ENCODE measurements around the gene MX2. TPM values are rescaled to one million over a fixed set of nuclear protein-coding genes. Genes with fewer than 3 reads are reported as not detected.
A peak's percentile ranks its signal among the peaks of the same experiment; 100 is the strongest.

MX2 gene
- total and polyA plus RNA-seq, 2 donors (not counting 1 experiment from before 2014, with no cell fraction given): 51.2 to 64.3 TPM

DNA sequence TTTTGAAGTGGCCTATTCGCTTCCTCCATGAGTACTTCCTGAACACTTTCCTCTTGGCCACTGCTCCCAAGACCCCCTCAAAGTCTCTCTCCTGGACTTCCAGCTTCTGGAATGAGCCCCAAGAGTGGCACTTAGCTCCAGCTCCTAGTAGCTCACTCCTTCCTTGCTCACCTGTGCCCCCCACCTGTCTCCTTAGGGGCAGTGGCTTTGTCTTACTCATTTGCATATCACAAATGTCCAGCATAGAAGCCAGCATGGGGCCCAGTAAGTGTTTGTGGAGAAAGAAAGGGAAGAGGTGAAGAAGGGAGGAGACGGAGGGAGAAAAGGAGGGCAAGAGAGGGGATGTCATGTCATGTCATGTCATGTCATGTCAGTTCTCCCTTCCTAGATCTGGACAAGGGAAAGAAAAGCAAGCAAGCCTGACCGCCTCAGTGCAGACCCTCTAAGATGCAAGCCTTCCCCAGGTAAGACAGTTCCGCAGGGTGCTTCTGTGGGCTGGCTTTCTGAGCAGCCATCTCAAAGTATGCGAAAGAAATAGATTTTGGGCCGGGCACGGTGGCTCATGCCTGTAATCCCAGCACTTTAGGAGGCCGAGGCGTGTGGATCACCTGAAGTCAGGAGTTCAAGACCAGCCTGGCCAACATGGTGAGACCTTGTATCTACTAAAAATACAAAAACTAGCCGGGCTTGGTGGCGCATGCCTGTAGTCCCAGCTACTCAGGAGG lies 57.3 kb downstream of the MX2 start:
- DNase-seq (no peak), ATAC-seq (ENCODE audit: low read depth) (no peak)
- TF ChIP-seq, protein P1, sequence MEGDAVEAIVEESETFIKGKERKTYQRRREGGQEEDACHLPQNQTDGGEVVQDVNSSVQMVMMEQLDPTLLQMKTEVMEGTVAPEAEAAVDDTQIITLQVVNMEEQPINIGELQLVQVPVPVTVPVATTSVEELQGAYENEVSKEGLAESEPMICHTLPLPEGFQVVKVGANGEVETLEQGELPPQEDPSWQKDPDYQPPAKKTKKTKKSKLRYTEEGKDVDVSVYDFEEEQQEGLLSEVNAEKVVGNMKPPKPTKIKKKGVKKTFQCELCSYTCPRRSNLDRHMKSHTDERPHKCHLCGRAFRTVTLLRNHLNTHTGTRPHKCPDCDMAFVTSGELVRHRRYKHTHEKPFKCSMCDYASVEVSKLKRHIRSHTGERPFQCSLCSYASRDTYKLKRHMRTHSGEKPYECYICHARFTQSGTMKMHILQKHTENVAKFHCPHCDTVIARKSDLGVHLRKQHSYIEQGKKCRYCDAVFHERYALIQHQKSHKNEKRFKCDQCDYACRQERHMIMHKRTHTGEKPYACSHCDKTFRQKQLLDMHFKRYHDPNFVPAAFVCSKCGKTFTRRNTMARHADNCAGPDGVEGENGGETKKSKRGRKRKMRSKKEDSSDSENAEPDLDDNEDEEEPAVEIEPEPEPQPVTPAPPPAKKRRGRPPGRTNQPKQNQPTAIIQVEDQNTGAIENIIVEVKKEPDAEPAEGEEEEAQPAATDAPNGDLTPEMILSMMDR (IDR thresholded peaks at IDR 0.05): no peak
- no peak for TF ChIP-seq EZH2 (IDR thresholded peaks at IDR 0.05; ENCODE audit: borderline replicate concordance, insufficient read depth, low read depth, low read length, poor library complexity, severe bottlenecking)
- 98% methylated on average over 8 of the region's 11 CpGs for WGBS (ENCODE audit: insufficient coverage)
- H3K4me3 Mint-ChIP-seq: peak overlapping the region; percentile 32
- H3K27me3 Mint-ChIP-seq: no peaks in the 10 kb centered on the region
- Histone ChIP-seq H3K9ac (ENCODE audit: low read length) (no peak overlapping the region), H3K4me3 (ENCODE audit: control extremely low read depth in 1 of 5, extremely low read depth in 1 of 5, insufficient read depth in 1 of 5, low read depth in 2 of 5, low read length in 4 of 5) (no peak overlapping the region), H3K36me3 (replicated peaks in 1 of 2; ENCODE audit: control extremely low read depth in 1 of 2, control insufficient read depth in 1 of 2, extremely low read depth in 1 of 2, insufficient read depth in 2 of 2, low read length in 1 of 2) (no peaks in the 10 kb centered on the region), H3K9me3 (ENCODE audit: control extremely low read depth in 1 of 3, control insufficient read depth in 2 of 3, insufficient read depth in 1 of 3, low read length in 2 of 3) (peaks cover 0 to 2% (median 0%) of the 10 kb centered on the region in 3 donors), H3K27ac (ENCODE audit: low read length in 2 of 2) (no peak overlapping the region), H3K27me3 (replicated peaks in 1 of 4; ENCODE audit: control extremely low read depth in 1 of 4, control insufficient read depth in 3 of 4, insufficient read depth in 4 of 4, low read length in 3 of 4) (no peaks in the 10 kb centered on the region), H3K4me1 (ENCODE audit: control insufficient read depth in 2 of 2, insufficient read depth in 2 of 2, low read length in 2 of 2) (peaks cover 40 to 44% of the 10 kb centered on the region in 2 donors), H2AFZ (ENCODE audit: insufficient read depth, low read depth, low read length, poor library complexity, severe bottlenecking) (no peak overlapping the region), H4K20me1 (ENCODE audit: control insufficient read depth, insufficient read depth, low read length, poor library complexity, severe bottlenecking) (no peaks in the 10 kb centered on the region), H3K79me2 (ENCODE audit: control insufficient read depth, insufficient read depth, low read length) (no peaks in the 10 kb centered on the region), H3K4me2 (replicated peaks; ENCODE audit: low read depth, low read length, poor library complexity, severe bottlenecking) (no peak overlapping the region)
- peaks cover 46% of the 10 kb centered on the region for H3K4me1 Mint-ChIP-seq
- H3K27ac Mint-ChIP-seq: peak overlapping the region; percentile 56
- ChIA-PET POLR2A (interaction anchor here (1.2 kb wide), 1 partner anchor 49 kb away, joined by 5 read pairs; no protein-coding TSS in a partner anchor), CTCF (interaction anchor here (1.4 to 1.9 kb wide), 3 partner anchors 41 to 136 kb away, joined by 3 to 11 read pairs (median 4); no protein-coding TSS in a partner anchor)
- intact Hi-C loops (cut with micrococcal nuclease): no loop called here
- peaks cover 2% of the 10 kb centered on the region for H3K9me3 Mint-ChIP-seq (ENCODE audit: insufficient read depth)

Measured in B cell (primary cell).